DMS79 treated with DMSO at 0.1 percent for 48 hours (cell line): Measurements from ENCODE around the gene RELA.
"Not testable (repeated sequence)": the region's sequence is repeated elsewhere in the genome, so short reads cannot be mapped to it uniquely, and the experiment has no call there.

Experiments
- DNase-seq: peaks from one replicate; lab custom pipeline; 2025; lab: John Stamatoyannopoulos, UW

The RELA gene

DNA sequence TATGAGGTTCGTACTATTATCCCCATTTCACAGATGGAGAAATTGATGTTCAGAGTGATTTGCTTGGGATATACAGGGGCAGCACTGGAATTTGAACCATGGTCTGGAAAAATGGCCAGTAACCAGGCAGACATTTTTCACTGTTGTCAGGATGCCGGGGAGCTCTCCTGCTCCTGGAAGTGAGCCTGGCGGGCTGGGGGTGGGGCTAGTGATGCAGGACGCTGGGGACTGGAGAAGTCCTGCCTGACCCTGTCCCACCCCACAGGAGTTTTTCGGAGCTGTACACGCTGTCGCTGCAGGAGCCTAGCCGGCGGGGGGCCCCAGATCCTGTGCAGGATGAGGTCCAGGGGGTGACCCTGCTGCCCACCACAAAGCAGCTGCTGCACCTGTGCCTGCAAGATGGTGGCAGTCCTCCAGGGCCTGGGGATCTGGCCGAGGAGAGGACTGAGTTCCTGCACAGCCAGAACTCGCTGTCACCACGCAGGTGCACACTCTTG lies 13.7 kb downstream of the RELA start:
- DNase-seq, result no peak

DNA sequence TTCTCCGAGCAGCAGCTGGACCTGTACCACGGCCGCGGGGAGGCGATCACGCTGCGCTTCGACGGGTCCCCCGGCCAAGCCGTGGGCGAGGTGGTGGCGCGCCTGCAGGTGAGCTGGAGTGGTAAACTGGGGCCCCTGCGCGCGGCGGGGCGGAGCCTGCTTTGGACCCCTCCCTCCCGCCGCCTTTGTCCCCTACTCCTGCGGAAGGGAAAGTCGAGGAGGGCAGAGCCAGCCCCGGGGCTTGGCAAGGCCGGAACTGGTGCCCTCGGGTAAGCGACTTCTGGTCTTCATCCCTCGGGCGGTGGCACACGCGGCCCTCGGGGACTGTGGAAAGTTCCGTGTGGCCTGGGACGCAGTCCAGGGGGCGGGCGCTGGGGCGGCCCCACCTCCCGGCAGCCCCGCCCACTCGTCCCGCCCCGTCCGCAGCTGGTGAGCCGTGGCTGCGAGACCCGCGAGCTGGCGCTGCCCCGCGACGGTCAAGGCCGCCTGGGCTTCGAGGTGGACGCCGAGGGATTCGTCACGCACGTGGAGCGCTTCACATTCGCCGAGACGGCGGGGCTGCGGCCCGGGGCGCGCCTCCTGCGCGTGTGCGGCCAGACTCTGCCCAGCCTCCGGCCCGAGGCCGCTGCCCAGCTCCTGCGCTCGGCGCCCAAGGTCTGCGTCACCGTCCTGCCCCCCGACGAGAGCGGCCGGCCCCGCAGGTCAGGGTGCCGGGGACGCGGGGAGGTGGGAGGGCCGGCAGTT lies 15.6 kb downstream of the RELA start:
- DNase-seq, result no peak

GRCh38 chr11:65646288-65646957 lies 16.3 kb downstream of the RELA start:
- no peak for DNase-seq

GRCh38 chr11:65645710-65646109 lies 17.0 kb downstream of the RELA start:
- no peak for DNase-seq

DNA sequence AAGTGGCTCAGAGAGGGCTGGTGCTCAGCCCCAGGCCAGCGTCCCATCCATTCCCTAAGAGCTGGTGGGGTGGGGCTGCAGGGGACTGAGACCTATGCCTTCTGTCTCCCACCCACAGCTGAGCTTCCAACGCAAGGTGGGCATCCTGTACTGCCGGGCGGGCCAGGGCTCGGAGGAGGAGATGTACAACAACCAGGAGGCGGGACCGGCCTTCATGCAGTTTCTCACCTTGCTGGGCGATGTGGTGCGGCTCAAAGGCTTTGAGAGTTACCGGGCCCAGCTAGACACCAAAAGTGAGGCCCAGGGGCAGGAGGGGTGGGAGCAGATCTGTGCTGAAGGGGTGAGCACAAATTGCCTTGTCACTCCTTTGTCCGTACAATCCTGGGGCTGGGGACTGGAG lies 17.9 kb downstream of the RELA start:
- DNase-seq, result no peak

- DNase-seq, result no peak
Observed at GRCh38 chr11:65643971-65644370, 18.7 kb downstream of the RELA start.

DNA sequence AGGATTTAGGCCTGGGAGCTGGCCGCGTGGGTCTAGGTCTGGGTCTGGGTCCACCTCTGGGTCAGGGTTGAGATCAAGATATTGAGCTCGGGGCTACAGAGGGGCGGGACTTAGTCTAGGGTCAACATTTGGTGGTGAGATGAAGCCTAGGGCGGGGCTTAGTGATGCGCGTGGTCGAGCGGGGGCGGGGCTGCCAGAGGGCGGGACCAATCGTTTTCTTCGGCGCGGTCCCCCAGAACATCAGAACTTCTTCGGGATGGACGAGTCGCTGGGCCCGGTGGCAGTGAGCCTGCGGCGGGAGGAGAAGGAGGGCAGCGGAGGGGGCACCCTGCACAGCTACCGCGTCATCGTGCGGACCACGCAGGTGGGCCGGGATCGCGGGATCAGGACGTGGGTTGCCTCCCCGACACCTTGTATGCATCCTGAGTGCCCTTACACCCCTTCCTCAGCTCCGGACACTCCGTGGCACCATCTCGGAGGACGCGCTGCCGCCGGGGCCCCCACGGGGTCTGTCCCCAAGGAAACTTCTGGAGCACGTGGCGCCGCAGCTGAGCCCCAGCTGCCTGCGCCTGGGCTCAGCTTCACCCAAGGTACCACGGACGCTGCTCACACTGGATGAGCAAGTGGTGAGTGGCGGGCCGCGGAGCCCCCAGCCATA lies 20.6 kb downstream of the RELA start:
- no peak for DNase-seq

GRCh38 chr11:65641297-65642013 lies 21.3 kb downstream of the RELA start:
- no peak for DNase-seq

DNA sequence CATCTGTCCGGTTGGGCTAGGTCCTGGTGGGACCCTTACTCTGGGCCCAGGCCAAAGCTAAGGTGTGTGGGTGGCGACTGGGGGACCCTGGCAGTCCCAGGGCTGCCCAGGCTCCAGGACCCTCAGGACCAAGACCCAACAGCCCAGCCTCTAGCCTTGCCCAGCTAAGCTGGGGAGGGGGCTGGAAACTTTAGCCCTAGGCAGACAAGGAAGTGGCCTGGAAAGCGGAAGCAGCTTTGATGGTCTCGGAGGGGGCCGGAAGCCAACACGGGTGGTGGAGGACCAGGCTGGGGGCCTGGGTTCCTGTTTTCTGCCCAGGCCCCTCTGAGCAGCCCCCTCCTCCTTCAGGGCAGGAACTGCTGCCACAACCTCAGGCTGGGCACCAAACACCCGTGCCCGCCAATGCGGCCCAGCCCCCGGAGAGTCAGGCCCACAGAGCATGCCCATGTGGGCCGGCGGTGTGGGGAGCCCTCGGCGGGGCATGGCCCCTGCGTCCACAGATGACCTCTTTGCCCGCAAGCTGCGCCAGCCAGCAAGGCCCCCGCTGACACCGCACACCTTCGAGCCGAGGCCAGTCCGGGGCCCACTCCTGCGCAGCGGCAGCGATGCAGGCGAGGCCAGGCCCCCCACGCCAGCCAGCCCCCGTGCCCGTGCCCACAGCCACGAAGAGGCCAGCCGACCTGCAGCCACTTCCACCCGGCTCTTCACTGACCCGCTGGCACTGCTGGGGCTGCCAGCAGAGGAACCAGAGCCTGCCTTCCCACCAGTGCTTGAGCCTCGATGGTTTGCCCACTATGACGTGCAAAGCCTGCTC lies 22.0 kb downstream of the RELA start:
- DNase-seq, result no peak

- DNase-seq, result no peak
Observed at GRCh38 chr11:65639623-65640482, 22.9 kb downstream of the RELA start.

GRCh38 chr11:65639228-65639597 lies 23.5 kb downstream of the RELA start:
- not testable (repeated sequence) for DNase-seq

GRCh38 chr11:65637794-65638419 lies 24.8 kb downstream of the RELA start, which contains the start of gene SIPA1:
Gene SIPA1 (plus strand): TSS chr11:65638101. CDS start chr11:65640922, 2,821 bp downstream.
- DNase-seq, result peak; percentile 41

DNA sequence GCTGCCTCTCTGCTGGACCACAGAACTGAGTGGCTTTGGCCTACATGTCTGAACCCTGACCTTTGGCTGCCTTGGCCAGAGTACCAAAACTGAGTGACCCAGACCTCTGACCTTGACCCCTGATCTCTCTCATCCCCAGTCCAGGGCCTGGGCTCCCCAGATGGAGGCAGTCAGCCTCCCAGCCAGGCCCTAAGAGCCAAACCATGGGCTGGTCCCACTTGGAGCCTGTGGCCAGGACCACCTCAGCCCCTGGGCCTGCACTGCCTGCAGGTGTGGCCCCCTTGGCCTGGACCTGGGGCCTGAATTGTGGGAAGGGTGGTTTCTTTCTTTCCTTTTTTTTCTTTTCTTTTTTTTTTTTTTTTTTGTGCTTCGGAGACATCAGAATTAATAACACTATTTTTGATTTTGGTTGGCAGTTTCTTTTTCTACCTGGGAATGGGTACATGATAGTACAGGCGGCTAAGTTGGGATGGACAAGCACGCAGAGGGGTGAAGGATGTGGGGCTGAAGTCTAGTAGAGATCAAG lies 25.6 kb downstream of the RELA start:
- DNase-seq, result no peak

DNA sequence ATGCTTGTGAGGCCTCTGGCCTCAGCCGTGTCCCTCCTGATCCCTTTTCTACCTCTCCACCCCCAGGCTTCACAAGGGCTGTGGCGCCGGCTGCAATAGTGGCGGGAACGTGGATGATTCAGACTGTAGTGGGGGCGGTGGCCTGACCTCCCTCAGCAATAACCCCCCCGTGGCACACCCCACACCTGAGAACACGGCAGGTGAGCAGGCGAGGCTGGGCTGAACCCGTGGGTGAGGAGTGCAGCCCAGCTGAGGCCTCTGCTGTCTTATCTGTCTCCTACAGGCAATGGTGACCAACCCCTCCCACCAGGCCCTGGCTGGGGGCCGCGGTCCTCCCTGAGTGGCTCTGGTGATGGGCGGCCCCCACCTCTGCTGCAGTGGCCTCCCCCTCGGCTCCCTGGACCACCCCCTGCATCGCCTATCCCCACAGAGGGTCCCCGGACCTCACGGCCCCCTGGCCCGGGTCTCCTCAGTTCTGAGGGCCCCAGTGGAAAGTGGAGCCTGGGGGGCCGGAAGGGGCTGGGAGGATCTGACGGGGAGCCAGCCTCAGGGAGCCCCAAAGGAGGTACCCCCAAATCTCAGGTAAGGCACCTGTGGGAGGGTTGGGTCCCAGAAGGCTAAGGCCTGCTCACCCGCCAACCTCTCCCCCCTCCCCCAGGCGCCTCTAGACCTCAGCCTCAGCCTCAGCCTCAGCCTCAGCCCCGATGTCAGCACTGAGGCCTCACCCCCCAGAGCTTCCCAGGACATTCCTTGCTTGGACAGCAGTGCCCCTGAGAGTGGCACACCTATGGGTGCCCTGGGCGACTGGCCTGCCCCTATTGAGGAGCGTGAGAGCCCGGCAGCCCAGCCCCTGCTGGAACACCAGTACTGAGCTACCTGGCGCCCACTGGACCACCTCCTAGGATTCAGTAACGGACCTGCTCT lies 26.3 kb downstream of the RELA start:
- DNase-seq, result no peak

DNA sequence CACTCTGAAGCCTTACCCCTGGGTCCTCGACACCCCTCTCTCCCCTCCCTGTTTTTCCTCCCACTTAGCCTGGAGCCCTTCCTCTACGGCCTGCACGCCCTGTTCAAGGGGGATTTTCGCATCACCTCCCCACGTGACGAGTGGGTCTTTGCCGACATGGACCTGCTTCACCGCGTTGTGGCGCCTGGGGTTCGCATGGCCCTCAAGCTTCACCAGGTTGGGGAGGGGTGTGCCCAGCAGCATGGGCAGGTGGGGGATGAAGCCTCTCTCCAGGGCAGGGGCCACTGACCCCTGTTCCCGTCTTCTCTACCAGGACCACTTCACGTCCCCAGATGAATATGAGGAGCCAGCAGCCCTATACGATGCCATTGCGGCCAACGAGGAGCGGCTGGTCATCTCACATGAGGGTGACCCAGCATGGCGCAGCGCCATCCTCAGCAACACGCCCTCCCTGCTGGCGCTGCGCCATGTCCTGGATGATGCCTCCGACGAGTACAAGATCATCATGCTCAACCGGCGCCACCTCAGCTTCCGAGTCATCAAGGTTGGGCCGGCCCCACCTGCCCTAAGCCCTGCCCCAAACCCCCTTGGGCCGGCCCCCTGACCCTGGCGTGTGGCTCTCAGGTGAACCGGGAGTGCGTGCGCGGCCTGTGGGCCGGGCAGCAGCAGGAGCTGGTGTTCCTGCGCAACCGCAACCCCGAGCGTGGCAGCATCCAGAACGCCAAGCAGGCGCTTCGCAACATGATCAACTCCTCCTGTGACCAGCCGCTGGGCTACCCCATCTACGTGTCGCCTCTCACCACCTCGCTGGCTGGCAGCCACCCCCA lies 27.6 kb downstream of the RELA start:
- no peak for DNase-seq

GRCh38 chr11:65634440-65634839 lies 28.3 kb downstream of the RELA start:
- no peak for DNase-seq

GRCh38 chr11:65634109-65634436 lies 28.6 kb downstream of the RELA start:
- no peak for DNase-seq
